Measurements from ENCODE around the gene GRIK5.

DNA sequence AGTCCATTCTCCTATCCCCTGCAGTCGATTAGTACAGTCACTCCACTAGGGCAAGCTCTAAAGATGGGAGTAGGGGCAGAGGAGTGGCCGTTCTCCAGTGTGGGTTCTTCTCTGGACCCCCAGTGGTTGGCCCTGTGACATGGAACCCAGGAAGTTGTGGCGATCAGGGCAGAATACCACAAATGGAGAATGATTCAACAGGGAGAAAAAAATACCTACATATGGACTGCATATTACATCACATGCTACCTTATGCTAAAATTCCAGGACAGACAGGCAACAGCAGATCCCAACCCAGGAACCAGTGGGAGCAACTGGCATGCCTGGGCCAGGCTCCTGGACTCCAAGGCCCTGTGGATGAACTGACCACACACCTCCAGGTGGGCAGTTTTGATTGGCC is 41.8 kb upstream of the GRIK5 start:
- TF ChIP-seq GATA2 (IDR thresholded peaks at IDR 0.05; ENCODE audit: low read depth, low read length) (no peak), GATA3 (IDR thresholded peaks at IDR 0.05; ENCODE audit: low read depth, low read length) (no peak)

Measured in SH-SY5Y (cell line).